Suprapubic skin (tissue), 4 donors: ENCODE results near the gene TRPV2. TPM values are rescaled to one million over a fixed set of nuclear protein-coding genes. Genes with fewer than 3 reads are reported as not detected.
A peak's percentile ranks its signal among the peaks of the same experiment; 100 is the strongest.
"Not testable (repeated sequence)": the region's sequence is repeated elsewhere in the genome, so short reads cannot be mapped to it uniquely, and the experiment has no call there.

Experiments used
- DNase-seq, 2 donors: peaks; one replicate each; pipeline ENCODE4 v3.0.0-alpha.2; 2019; ENCODE audit warnings: low spot score in 2 of 2
- H3K27ac ChIP-seq: fragments of 200-600 bp; sonication (generic); one replicate; pipeline ENCODE4 v1.5.1; 2019
- H3K27me3 ChIP-seq: fragments of 200-600 bp; sonication (generic); one replicate; pipeline ENCODE4 v1.5.1; 2019
- H3K36me3 ChIP-seq: fragments of 200-600 bp; sonication (generic); one replicate; pipeline ENCODE4 v1.5.1; 2019
- H3K4me1 ChIP-seq: fragments of 200-600 bp; sonication (generic); one replicate; pipeline ENCODE4 v1.5.1; 2019
- H3K4me3 ChIP-seq: fragments of 200-600 bp; sonication (generic); one replicate; pipeline ENCODE4 v1.5.1; 2019; ENCODE audit warnings: mild to moderate bottlenecking
- H3K9me3 ChIP-seq: fragments of 200-600 bp; sonication (generic); one replicate; pipeline ENCODE4 v1.5.1; 2019
- CTCF ChIP-seq, 2 donors: fragments of 200-600 bp in 1 of 2; fragments of 450-650 bp in 1 of 2; sonication (generic) in 1 of 2; IDR thresholded peaks; one replicate each; pipeline ENCODE4 v1.5.1; 2016 to 2019; ENCODE audit warnings: antibody characterized with exemption in 2 of 2, mild to moderate bottlenecking in 1 of 2, moderate library complexity in 1 of 2
- EP300 ChIP-seq: sonication (generic); formaldehyde crosslinking; IDR thresholded peaks from one replicate; pipeline ENCODE4 v1.6.1; 2017; ENCODE audit warnings: antibody characterized with exemption
- POLR2A ChIP-seq, 2 donors: fragments of 450-650 bp; IDR thresholded peaks; one replicate each; pipeline ENCODE4 v1.6.1; 2017; ENCODE audit warnings: antibody characterized with exemption in 2 of 2, mild to moderate bottlenecking in 2 of 2, moderate library complexity in 2 of 2
- POLR2AphosphoS5 ChIP-seq, 3 donors: sonication (generic); formaldehyde crosslinking; IDR thresholded peaks; one replicate each; pipeline ENCODE4 v1.6.1; 2017; ENCODE audit warnings: antibody characterized with exemption in 3 of 3
- WGBS: methylation state at CpG from one replicate; pipeline ENCODE4 v1.1.5; 2018; 5-methylcytosine and 5-hydroxymethylcytosine counted together
- total RNA-seq, 4 donors: library from RNA; depleted of rRNA; stranded (reverse); fragments of >200 nt; gene quantifications; one replicate each; pipeline ENCODE4 v1.1.0, GENCODE V29; 2016

TRPV2 gene
- total RNA-seq, 4 donors from 2014 or later: 3.0 to 13.9 (median 7.9) TPM

- WGBS: 51% methylated on average over 9 of the region's 9 CpGs
- no peaks in the 10 kb centered on the region for H3K27me3 ChIP-seq
These were observed 16.8 kb upstream of the TRPV2 start for GRCh38 chr17:16398270-16399267.

DNA sequence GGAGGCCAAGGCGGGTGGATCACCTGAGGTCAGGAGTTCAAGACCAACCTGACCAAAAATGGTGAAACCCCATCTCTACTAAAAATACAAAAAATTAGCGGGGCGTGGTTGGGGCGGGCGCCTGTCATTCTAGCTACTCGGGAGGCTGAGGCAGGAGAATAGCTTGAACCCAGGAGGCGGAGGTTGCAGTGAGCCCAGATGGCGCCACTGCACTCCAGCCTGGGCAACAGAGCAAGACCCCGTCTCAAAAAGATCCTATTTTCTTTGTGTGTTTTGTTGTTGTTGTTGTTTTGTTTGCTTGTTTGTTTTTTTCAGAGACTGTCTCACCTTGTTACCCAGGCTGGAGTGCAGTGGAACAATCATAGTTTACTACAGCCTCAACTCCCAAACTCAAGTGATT is 11.5 kb upstream of the TRPV2 start:
- H3K4me3 ChIP-seq, H3K27ac ChIP-seq, H3K36me3 ChIP-seq, H3K27me3 ChIP-seq, DNase-seq, H3K9me3 ChIP-seq: not testable (repeated sequence)
- peaks cover 20% of the 10 kb centered on the region for H3K4me1 ChIP-seq
- WGBS: 91% methylated on average over 9 of the region's 9 CpGs

More at GRCh38 chr17:16398270-16399267, 16.8 kb upstream of the TRPV2 start:
- Histone ChIP-seq H3K4me1 (no peaks in the 10 kb centered on the region), H3K27ac (no peak overlapping the region), H3K9me3 (no peaks in the 10 kb centered on the region), H3K4me3 (no peak overlapping the region), H3K36me3 (no peaks in the 10 kb centered on the region)
- TF ChIP-seq POLR2A (IDR thresholded peaks at IDR 0.05): no peak
- no peak for TF ChIP-seq CTCF (IDR thresholded peaks at IDR 0.05)
- TF ChIP-seq EP300: no peak
- no peak for TF ChIP-seq POLR2AphosphoS5 (IDR thresholded peaks at IDR 0.05)
- DNase-seq: no peak

GRCh38 chr17:16406742-16407674 is 8.4 kb upstream of the TRPV2 start:
- Histone ChIP-seq H3K36me3 (no peaks in the 10 kb centered on the region), H3K27me3 (no peaks in the 10 kb centered on the region), H3K4me1 (peaks cover 20% of the 10 kb centered on the region), H3K9me3 (no peaks in the 10 kb centered on the region), H3K27ac (peak overlapping the region; percentile 41), H3K4me3 (peak overlapping the region; percentile 56)
- TF ChIP-seq EP300: no peak
- no peak for TF ChIP-seq POLR2A (IDR thresholded peaks at IDR 0.05)
- no peak for TF ChIP-seq POLR2AphosphoS5 (IDR thresholded peaks at IDR 0.05)
- TF ChIP-seq CTCF (IDR thresholded peaks at IDR 0.05): no peak
- no peak for DNase-seq
- WGBS: 6% methylated on average over 56 of the region's 67 CpGs

DNA sequence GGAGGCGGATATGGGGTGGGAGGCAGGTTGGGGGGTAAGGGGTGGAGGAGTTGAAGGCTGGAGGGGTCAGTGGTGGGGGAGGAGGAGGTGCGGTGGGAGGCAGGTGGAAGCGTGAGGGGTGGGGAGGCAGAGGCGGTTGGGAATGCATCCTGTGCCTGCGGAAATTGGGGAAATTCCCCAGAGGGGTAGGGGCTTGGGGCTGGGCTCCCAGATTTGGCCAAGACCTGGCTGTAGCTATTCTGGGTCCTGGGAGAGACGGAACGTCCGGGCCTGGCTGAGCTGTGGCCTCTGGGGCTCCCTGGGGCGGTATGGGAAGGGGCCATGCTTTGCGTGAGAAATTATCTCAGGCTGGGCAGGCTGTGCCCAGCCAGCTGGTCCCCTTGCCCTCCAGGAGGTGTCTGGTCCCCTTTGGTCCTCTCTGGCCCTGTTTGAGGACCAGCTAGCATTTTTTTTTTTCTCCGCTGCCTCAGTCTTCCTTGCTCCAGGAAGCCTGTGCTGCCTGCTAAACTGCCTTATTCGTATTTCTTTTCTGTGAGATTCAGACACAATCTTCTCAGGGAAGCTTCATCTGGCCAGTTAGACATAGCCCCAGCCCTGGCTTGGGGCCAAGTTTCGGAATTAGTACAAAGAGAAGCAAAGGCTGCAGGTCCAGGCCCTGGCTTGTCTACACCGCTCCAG is 7.3 kb upstream of the TRPV2 start:
- Histone ChIP-seq H3K36me3 (no peaks in the 10 kb centered on the region), H3K4me3 (peak overlapping the region; percentile 56), H3K9me3 (no peaks in the 10 kb centered on the region), H3K27ac (peak overlapping the region; percentile 51), H3K27me3 (no peaks in the 10 kb centered on the region), H3K4me1 (peaks cover 20% of the 10 kb centered on the region)
- no peak for DNase-seq
- TF ChIP-seq CTCF (IDR thresholded peaks at IDR 0.05) (no peak), EP300 (no peak), POLR2A (IDR thresholded peaks at IDR 0.05) (no peak), POLR2AphosphoS5 (IDR thresholded peaks at IDR 0.05) (no peak)
- 20% methylated on average over 14 of the region's 14 CpGs for WGBS

DNA sequence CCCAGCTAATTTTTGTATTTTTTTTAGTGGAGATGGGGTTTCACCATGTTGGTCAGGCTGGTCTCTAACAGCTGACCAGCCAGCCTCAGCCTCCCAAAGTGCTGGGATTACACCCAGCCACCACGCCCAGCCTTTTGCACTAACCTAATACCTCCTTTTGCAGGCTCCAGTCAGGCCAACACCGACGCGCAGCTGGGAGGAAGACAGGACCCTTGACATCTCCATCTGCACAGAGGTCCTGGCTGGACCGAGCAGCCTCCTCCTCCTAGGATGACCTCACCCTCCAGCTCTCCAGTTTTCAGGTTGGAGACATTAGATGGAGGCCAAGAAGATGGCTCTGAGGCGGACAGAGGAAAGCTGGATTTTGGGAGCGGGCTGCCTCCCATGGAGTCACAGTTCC is 2.0 kb downstream of the TRPV2 start:
- TF ChIP-seq CTCF (IDR thresholded peaks at IDR 0.05) (no peak), EP300 (no peak), POLR2A (IDR thresholded peaks at IDR 0.05) (no peak), POLR2AphosphoS5 (IDR thresholded peaks at IDR 0.05) (no peak)
- Histone ChIP-seq H3K27ac (peak overlapping the region; percentile 81), H3K4me1 (peaks cover 42% of the 10 kb centered on the region), H3K4me3 (no peak overlapping the region), H3K9me3 (no peaks in the 10 kb centered on the region), H3K27me3 (no peaks in the 10 kb centered on the region), H3K36me3 (peaks cover 2% of the 10 kb centered on the region)
- no peak for DNase-seq
- 77% methylated on average over 7 of the region's 7 CpGs for WGBS
